Inferior parietal cortex (tissue), 1 donor: Measurements from ENCODE around the gene HIPK3.
A peak's percentile ranks its signal among the peaks of the same experiment; 100 is the strongest.
"Not testable (repeated sequence)": the region's sequence is repeated elsewhere in the genome, so short reads cannot be mapped to it uniquely, and the experiment has no call there.

Experiments used
- DNase-seq: peaks from one replicate; pipeline ENCODE4 v3.0.0-alpha.2; 2016; ENCODE audit errors: extremely low spot score

HIPK3 gene

DNA sequence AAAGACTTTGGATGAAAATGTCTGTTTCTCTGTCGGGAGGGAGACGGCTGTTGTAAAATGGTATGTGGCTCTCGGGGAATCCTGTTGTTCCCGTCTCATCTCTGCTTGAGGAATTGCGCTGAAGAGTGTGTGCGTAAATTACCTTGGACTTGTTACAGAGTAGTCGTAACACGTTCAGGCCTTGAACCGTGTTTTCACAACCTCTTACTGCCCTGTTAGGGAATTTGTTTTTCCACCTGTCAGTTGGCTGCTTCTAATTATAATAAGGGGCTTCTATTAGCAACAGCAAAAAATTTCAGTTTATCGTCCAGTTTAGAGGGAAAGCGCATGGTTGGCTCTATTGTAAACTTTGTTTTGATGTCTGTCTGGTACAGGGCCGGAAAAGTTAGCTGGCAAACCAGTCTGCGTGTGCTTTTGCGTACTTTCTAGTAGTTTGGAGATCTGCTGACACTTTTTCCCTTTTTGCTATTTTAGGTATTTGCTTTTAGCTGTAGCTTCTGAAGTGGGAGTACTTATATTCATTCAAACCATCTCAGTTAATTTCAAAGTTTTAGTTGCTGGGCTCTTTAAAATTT lies 1.5 kb downstream of the HIPK3 start:
- no peak for DNase-seq

- DNase-seq, result no peak
Observed at GRCh38 chr11:33259869-33260268, 2.7 kb downstream of the HIPK3 start.

- DNase-seq, result not testable (repeated sequence)
Observed at GRCh38 chr11:33261350-33261749, 4.2 kb downstream of the HIPK3 start.

DNA sequence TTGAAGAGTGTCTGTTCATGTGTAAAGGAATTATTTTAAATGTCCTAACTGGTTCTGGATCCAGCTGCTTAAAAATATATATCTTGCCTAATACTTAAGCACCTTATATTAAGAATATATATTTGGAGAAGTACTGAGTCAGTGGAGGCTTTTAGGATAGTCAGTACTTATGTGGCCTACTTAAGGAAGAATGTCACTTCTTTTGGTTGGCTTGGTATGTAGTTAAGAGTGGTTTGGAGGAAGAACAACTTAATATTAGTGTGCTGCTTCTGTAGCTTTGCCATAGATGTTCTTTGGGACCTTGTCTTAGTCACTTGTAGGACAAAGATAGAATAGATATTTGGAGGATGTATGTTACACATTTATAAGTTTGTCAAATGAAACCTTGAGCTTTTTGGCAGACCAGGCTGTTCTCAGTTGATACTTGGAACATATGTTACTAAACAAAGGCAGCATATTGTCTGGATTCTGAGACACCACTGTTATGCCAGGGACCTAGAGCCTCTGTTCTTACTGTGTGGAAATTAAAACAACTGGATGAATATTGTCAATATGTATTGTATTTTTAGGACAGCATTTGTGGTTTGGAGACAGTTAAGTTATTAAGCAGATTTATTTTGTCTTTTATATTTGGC lies 4.9 kb downstream of the HIPK3 start:
- DNase-seq, result no peak

DNA sequence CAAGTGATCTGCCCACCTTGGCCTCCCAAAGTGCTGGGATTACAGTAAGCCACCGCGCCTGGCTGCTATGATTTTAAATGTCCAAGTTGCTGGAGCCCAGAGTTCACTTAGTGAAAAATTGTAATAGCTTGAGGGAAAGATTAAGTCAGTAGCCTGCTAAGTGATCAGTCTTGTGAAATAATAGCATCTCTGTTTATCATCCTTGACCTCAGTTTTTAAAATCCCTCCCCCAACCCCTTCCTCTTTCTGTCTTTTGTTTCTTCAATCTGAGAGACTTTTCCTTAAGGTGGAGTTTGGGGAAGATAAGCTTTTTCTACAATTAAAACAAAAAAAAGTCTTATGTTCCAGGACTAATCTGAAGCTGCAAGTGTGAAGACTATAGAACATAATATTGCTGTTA lies 6.4 kb downstream of the HIPK3 start:
- DNase-seq, result no peak

DNA sequence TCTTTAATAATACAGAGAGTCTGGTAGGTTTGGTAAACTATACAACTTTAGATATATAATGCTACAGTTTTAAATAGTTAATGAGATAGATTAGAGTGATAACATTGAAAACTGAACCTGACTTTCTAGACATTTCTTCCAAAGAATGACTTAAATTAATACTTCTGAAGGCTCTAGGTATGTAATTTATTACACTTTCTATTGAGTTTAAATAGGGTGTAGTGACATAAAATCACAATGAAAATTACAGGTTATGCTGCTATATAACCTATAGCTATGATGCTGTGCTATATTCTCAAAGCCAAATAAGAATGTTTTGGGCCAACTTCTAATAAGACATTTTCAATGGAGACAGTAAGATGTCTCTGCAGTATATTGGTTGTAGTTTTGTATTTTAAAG lies 7.7 kb downstream of the HIPK3 start:
- DNase-seq, result no peak

DNA sequence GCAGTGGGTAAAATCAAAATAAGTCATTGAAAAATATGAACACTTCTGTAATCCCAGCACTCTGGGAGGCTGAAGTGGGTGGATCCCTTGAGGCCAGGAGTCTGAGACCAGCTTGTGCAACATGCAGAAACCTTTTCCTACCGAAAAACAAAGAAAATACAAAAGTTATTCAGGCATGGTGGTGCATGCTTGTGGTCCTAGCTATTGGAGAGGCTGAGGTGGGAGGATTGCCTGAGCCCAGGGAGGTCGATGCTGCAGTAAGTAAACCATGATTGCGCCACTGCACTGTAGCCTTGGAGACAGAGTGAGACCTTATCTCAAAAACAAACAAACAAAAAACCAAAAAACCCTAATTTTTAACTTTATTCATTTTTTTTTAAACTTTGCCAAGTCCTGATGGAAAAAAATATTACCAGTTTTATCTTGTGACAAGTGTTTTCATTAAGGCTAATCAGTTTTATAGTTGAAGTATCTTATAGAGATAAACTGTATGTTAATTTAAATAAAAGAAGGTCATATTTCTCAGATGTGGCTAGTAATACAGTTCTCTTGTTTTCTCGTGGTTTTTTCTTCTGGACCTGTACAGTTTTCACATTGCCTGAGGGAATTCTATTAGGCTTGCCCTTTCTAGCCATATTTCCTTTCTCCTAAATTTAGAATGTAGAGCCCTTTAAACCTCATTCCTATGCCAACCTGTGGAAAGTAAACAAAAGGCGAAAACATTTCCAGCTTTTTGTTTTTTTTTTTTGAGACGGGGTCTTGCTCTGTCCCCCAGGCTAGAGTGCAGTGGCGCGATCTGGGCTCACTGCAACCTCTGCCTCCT lies 9.4 kb downstream of the HIPK3 start:
- DNase-seq, result no peak

DNA sequence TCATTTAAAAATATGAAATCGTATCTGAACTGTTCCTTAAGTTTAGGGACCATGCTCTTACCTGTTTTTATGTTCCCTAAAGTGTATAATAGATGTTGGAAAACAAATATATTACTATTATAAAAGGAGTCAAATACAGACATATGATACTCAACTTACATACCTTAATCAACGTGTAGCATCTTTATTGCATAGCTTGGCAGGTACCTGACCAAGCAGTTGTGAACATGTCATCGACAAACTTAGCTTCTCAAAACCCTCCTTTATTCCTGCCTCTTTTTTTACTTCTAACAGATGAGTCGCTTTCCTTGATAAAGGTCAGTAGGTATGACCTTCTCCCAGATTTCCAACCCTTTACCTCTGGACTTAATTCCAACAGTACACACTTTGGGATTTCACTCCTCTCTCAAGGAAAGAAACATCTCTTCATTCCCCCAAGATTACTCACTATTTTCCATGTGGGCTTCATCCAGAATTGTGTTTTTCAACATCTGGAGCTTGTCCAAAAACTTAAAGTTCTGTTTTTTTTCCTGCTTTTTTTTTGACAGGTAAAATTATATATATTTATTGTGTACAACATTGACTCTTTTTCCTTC lies 11.9 kb downstream of the HIPK3 start:
- DNase-seq, result no peak

- DNase-seq, result no peak
Observed at GRCh38 chr11:33269822-33270221, 12.6 kb downstream of the HIPK3 start.

GRCh38 chr11:33271059-33271458 lies 13.9 kb downstream of the HIPK3 start:
- DNase-seq, result no peak

DNA sequence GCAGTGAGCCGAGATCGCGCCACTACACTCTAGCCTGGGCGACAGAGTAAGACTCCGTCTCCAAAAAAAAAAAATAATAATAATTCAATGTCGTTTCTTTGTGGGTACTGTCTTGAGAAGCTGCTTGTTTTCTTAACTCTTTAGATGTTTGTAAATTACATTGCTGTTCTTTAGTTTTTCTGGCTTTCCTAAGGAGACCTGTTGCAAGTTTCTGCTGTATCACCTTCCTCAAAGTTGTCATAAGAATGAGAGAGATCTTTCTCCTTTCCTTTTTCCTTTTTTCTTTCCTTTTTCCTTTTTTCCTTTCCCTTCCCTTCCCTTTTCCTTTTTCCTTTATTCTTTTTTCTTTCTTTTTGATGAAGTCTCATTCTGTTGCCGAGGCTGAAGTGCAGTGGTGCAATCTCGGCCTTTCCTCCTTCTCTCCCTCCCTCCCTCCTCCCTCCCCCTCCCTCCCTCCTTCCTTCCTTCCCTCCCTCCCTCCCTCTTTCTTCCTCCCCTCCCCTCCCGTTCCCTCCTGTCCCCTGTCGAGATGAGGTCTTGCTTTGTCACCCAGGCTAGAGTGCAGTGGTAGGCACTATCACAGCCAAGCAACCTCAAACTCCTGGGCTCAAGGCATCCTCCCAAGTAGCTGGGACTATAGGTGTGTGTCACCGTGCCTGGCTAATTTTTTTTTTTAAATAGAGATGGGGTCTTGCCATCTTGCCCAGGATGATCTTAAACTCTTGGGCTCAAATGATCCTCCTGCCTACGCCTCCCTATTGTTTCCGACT lies 15.3 kb downstream of the HIPK3 start:
- DNase-seq, result no peak

DNA sequence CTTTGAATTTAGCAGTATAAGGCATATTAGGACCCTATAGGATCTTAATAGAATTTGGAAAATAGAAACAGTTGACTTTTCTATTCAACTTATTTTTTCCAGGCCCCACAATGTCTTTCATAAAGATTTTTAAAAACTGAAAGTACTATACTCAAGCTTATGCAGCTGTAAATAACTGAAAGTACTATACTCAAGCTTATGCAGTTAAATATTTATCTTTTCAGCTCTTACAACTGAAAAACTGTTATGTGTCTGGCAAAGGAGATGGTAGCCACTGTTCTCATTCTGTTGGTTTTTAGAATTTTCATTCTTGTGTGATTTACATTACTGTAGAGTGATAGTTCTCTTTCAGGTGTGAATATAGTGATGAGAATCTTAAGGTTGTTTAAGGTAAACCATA lies 16.5 kb downstream of the HIPK3 start:
- no peak for DNase-seq

DNA sequence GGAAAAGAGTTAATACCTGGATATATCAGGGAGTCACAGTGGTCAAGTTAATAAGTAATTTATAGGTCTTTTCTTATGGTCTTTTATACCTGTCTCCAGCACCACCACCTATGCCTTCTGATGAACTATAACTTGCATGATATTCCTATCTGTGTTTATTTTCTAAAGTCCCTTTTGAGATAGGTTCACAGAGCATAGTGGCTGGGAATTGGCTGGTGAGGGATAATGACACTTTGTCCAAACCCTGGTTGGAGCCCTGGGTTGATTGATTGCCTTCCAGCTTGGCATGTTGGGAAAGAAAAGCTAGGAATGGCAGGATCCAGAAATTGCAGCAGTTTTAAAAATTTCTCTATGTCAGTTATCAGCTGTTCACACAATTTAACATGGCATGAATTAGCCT lies 23.2 kb downstream of the HIPK3 start:
- DNase-seq, result no peak

- DNase-seq, result no peak
Observed at GRCh38 chr11:33281758-33282157, 24.6 kb downstream of the HIPK3 start.

GRCh38 chr11:33284818-33285217 lies 27.6 kb downstream of the HIPK3 start:
- DNase-seq, result no peak

DNA sequence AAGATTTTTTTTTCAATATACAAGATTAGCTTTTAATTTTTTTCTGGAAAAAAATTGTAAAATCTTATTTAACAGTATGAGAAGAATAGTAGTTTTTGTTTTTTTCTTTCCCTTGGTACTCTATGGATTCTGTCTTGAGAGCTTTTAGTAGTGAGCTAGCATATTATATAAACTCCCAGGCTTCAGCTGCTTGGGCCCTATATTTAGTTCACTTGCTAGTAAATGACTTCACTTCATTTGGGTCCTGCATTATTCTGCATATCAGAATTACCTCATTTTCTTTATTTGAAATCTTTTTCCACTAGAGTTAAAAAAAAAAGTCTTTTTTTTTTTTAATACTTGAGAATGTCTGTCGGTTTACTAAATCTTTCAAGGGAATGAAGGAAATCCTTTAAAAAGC lies 33.1 kb downstream of the HIPK3 start:
- DNase-seq, result peak; percentile 54

DNA sequence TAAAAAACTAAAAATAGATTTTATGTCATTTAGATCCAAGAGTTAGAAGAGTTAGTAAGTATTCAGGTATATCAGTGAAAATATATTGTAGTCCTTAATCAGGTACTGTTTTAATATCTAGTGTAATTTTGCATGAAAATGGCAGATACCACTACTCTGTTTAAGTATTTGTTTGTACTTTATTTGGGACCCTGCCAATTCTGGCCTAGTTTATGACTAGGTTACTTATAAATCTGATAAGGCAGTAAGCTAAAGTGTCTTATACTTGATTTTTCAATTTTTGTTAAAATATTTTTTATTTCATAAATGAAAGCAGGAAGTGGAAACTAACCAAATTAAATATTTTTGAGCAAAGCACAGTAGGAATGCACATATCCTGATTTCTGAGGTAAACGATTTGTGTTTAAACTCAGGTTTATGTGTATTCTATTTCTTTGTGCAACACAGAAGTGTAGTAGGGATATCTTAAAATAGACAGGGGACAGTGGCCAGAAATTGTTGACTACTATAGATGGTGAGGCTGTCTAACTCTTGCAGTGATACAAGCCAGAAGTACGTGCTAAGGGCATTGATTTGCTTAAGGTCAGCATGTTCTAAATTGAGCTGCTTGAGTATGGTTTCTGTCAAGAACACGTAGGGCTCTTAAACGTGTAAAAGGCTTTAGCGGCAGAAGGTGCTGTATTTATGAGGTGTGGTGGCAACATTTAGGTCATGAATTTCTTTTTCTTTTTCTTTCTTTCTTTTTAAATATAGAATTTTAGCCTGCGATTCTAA lies 34.0 kb downstream of the HIPK3 start:
- peak; percentile 36 for DNase-seq

DNA sequence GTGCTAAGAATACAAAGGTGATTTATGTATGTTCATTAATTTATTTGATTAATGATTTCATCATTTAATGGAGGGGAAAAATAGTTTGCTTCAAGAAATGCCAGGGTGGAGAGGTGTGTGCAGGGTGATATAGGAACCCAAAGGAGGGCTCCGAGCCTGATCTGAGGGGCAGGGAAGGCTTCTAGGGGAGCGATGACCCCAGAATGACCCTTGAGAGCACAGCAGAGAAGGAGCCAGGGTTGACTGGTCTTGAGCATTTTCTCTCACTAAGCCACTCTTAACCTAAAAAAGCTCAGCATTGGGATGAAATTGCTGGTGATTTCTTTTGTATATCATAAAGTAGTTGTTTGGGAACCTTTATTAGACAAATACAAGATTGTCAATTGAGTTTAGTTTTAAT lies 35.1 kb downstream of the HIPK3 start:
- DNase-seq, result no peak

- DNase-seq, result no peak
Observed at GRCh38 chr11:33294224-33294623, 37.0 kb downstream of the HIPK3 start.

DNA sequence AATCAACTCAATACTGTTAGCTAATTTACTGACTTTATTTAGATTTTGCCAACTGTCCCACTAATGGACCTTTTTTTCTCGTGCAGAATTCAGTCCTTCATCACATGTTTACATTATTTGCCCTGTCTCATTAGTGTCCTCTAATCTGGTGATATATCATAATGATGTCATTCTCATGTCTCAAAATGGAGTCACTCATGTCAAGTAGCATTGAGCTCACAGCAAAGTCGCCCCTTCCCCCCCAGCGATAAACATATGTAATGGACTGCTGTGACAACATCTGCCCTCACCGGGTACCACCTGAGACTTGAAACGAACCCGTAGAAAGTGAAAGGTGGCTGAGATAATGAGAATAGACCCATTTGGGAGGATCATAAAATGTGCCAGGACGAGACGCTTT lies 37.6 kb downstream of the HIPK3 start:
- DNase-seq, result no peak

DNA sequence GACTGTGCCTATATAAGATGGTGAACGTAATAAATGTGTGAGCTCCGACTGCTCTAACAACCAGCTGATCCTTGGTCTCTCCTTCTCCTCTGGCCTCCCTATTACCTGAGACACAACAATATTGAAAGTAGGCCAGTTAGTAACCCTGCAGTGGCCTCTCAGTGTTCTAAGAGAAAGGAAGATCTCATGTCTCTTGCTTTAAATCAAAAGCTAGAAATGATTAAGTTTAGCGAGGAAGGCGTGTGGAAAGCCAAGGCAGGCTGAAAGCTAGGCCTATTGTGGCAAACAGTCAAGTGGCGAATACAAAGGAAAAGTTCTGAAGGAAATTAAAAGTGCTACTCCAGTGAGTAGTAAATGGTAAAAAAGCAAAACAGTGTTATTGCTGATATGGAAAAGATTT lies 39.5 kb downstream of the HIPK3 start:
- no peak for DNase-seq
